ENCODE results near the gene TNS4.

Gene TNS4

DNA sequence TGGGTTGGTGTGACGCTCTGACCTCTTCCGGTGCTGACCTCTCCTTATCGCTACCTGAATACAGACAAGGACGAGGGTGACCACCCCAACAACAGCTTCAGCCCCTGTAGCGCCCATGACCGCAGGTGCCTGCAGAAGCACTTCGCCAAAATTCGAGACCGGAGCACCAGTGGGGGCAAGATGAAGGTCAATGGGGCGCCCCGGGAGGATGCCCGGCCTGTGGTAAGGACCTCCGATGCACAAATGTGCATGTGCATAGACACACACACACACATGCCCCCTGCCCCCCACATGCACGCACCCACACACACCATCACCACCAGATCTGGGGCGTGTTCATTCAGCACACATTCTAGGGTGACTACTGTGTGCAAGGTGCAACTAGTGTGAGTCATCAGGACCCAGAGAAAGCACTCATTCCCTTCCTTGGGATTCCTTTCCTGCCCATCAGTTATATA is 48.5 kb downstream of the TNS4 start:
- Mint-ChIP-seq H3K4me3 (no peak overlapping the region), H3K9me3 (no peaks in the 10 kb centered on the region), H3K36me3 (peaks cover 8% of the 10 kb centered on the region), H3K4me1 (peaks cover 15% of the 10 kb centered on the region), H3K27ac (peak overlapping the region; percentile 63)
- ATAC-seq (no peak), DNase-seq (ENCODE audit: low spot score in 2 of 2) (no peak)

DNA sequence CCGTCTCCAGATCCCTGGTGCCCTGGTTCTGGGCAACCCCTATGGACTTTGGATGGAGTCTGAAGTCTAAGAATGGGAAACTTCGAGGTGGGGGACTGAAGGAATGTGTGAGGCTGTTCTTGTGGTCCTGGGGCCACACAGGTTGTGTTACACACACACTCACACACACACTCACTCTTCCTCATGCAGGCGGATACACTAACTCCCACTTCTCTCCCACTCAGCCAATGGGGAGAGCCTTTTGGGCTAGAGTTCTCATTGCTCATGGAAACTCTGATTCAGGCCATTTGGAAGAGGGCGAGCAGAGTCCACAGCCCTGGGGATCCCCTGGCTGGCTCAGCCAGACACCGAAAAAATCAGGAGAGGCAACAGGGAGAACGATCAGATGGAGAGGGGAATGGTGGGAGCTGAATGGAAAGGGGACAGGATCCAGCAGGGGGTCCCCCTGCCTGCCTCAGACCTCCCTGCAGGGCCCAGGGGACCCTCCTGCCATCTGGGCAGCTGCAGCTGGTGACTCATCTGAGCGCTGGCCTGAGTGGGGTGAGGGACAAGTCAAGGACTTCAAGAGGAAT is 49.1 kb downstream of the TNS4 start:
- Mint-ChIP-seq H3K4me1 (peaks cover 22% of the 10 kb centered on the region), H3K4me3 (no peak overlapping the region), H3K36me3 (peaks cover 8% of the 10 kb centered on the region), H3K9me3 (no peaks in the 10 kb centered on the region), H3K27ac (peak overlapping the region; percentile 71)
- DNase-seq (ENCODE audit: low spot score in 2 of 2) (no peak), ATAC-seq (peak; percentile 38)

DNA sequence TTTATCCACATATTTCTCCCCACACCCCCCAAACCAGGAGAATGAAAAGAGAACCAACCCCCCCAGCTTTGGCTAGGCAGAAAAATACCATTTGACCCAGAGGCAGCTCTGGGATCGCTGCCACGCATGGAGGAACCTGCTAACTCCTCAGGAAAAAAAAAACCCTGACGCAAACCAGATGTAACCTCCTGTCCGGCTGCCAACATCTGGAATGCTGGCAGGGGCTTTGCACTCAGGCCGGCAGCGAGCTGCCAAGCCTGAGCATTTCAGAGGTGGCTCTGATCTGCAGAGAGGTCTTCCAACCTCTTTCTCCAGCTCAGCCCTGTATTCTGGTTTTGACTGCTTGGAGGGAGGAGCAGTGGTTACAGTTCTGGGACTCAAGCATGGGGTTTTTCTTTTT is 50.0 kb downstream of the TNS4 start:
- H3K4me3 Mint-ChIP-seq = no peak overlapping the region
- ATAC-seq (no peak), DNase-seq (ENCODE audit: low spot score in 2 of 2) (no peak)
- peaks cover 31% of the 10 kb centered on the region for H3K4me1 Mint-ChIP-seq
- H3K27ac Mint-ChIP-seq = no peak overlapping the region
- peaks cover 8% of the 10 kb centered on the region for H3K36me3 Mint-ChIP-seq
- no peaks in the 10 kb centered on the region for H3K9me3 Mint-ChIP-seq

DNA sequence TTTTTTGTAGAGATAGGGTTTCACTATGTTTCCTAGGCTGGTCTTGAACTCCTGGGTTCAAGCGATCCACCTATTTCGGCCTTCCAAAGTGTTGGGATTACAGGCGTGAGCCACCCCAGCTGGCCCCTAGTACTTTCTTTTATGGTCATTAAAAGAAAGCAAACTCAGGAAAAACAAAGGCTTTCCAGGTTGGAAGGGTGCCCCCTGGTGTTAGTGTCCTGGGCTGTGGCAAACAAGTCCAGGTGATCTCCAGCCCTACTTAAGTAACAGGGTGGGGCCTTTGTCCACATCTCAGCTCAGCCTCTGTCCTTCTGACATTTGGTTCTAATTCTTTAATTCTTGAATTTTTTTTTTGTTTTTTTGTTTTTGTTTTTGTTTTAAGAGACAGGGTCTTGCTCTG is 51.2 kb downstream of the TNS4 start:
- no peak overlapping the region for H3K4me3 Mint-ChIP-seq
- ATAC-seq = no peak
- DNase-seq (ENCODE audit: low spot score in 2 of 2) = no peak
- no peaks in the 10 kb centered on the region for H3K9me3 Mint-ChIP-seq
- H3K36me3 Mint-ChIP-seq = peaks cover 3% of the 10 kb centered on the region
- no peak overlapping the region for H3K27ac Mint-ChIP-seq
- peaks cover 37% of the 10 kb centered on the region for H3K4me1 Mint-ChIP-seq

DNA sequence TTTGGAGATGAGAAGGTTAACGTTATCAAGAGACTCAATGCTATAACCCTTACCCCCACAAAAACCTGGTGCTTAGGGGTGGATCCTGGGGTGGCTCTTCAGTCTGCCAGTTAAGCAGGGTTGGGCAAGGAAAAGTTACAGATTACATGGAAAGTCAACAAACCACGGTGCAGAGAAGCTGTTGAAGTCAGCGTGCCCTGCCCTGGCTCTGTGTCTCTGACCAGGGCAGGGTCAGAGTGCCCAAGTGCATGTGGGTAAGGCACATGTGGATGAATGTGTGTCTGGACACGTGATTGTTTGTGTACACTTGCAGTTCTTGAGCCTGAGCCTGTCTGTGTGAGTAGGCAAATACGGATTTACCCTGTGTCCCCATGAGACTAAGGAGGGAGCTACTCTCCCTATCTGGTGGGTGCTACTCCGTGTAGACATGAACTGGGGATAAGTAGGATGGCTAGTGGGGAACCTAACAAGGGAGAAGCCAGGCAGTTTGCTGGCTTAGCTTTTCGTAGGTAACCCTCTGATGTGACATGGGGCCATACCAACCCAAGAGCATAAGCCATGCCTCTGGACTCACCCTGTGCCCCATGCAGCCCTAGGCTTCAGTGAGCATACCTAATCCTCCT is 52.7 kb downstream of the TNS4 start:
- Mint-ChIP-seq H3K4me3 (no peak overlapping the region), H3K27ac (no peak overlapping the region), H3K9me3 (no peaks in the 10 kb centered on the region), H3K4me1 (peaks cover 51% of the 10 kb centered on the region), H3K36me3 (peaks cover 15% of the 10 kb centered on the region)
- no peak for ATAC-seq
- no peak for DNase-seq (ENCODE audit: low spot score in 2 of 2)

DNA sequence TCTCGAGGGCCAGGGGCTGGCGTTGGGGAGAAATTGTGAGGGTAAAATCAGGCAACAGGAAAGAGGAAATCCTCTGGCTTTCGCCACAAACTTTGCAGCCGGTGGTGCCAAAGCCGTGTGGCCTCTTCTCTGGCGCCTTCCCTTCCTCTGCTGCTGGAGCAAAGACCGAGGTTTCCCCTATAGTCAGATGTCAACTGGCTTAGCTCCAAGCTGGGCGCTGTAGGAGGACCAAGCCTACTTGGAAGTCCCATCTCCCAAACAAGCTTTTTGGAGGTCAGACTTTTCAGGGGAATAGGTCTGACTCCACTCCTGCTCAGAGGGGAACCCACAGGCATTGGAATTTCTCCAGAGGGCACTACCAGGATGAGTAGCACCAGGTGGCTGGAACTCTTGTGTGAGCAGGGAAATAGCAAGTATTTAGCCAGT is 53.2 kb downstream of the TNS4 start:
- Mint-ChIP-seq H3K9me3 (no peaks in the 10 kb centered on the region), H3K4me3 (no peak overlapping the region), H3K27ac (no peak overlapping the region), H3K4me1 (peaks cover 52% of the 10 kb centered on the region), H3K36me3 (peaks cover 15% of the 10 kb centered on the region)
- ATAC-seq (no peak), DNase-seq (ENCODE audit: low spot score in 2 of 2) (no peak)

DNA sequence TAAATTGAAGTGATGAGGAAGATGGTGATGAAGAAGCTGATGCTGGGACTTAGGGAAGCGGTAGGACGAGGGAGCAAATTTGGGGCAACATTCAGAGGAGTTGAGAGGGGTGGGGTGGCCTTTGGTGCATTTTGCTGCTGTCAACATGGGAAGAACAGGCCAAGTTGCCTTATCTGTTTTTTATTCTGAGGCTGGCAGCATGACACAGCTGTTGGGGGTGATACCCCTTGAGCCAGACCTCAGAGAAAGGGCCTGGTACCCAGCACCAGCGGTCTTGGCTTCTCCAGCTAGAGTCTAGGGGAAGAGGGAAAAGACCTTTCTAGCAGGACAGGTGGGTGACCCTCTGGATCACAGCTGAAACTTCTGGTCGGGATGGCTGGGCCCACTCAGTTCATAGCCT is 53.6 kb downstream of the TNS4 start:
- DNase-seq (ENCODE audit: low spot score in 2 of 2) = no peak
- peaks cover 15% of the 10 kb centered on the region for H3K36me3 Mint-ChIP-seq
- H3K27ac Mint-ChIP-seq = peak overlapping the region; percentile 48
- H3K4me1 Mint-ChIP-seq = peaks cover 52% of the 10 kb centered on the region
- H3K4me3 Mint-ChIP-seq = peak overlapping the region; percentile 8
- H3K9me3 Mint-ChIP-seq = no peaks in the 10 kb centered on the region
- no peak for ATAC-seq

DNA sequence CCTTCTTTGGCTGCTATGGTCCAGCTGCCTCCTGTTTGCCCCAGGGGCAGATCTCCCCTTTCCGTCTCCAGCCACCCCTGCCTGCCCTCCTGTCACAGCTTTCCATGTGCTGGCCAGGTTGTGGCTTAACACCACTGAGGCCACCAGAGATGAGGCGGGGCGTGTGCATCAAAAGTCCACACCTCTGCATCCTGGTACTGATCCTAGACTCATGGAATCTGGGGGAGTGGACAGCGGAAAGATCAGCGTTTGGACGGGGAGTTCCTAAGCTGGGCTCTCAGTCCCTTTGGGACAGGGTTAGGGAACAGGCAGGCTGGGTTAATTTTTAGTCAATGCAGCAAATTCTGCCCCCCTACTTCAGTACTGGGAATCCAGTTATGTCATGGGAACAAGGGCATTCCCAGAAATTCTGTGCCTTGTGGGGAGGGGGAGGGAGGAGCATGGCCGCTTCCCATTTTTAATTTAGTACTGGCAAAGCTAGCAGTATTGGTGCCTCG is 54.2 kb downstream of the TNS4 start:
- peak overlapping the region; percentile 8 for H3K4me3 Mint-ChIP-seq
- DNase-seq (ENCODE audit: low spot score in 2 of 2) (no peak), ATAC-seq (no peak)
- H3K4me1 Mint-ChIP-seq = peaks cover 50% of the 10 kb centered on the region
- H3K27ac Mint-ChIP-seq = peak overlapping the region; percentile 48
- H3K9me3 Mint-ChIP-seq = no peaks in the 10 kb centered on the region
- peaks cover 15% of the 10 kb centered on the region for H3K36me3 Mint-ChIP-seq

DNA sequence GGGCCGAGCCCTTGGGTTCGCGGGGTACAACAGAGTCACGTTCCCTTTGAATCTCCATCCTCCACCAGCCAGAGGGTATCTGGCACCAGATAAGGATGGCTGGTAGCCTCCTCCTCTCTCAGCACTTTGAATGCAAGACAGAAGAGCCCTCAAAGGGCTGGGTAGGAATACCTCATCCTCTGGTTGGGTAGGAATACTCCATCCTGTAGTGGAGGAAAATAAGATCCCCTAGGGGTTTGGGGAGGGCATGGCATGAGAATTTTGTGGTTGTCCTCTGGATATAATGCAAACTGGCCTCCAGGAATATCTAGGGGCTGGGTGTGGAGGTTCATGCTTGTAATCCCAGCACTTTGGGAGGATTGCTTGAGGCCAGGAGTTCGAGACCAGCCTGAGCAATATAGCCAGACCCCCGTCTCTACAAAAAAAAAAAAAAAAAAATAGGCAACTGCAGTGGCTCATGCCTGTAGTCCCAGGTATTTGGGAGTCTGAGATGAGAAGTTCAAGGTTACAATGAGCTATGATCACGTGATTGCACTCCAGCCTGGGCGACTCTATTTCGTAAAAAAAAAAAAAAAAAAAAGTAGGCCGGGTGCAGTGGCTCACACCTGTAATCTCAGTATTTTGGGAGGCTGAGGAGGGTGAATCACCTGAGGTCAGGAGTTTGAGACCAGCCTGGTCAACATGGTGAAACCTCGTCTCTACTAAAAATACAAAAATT is 55.5 kb downstream of the TNS4 start:
- peak overlapping the region; percentile 46 for H3K4me3 Mint-ChIP-seq
- H3K36me3 Mint-ChIP-seq = peaks cover 15% of the 10 kb centered on the region
- H3K27ac Mint-ChIP-seq = no peak overlapping the region
- DNase-seq (ENCODE audit: low spot score in 2 of 2) (no peak), ATAC-seq (no peak)
- no peaks in the 10 kb centered on the region for H3K9me3 Mint-ChIP-seq
- H3K4me1 Mint-ChIP-seq = peaks cover 46% of the 10 kb centered on the region

DNA sequence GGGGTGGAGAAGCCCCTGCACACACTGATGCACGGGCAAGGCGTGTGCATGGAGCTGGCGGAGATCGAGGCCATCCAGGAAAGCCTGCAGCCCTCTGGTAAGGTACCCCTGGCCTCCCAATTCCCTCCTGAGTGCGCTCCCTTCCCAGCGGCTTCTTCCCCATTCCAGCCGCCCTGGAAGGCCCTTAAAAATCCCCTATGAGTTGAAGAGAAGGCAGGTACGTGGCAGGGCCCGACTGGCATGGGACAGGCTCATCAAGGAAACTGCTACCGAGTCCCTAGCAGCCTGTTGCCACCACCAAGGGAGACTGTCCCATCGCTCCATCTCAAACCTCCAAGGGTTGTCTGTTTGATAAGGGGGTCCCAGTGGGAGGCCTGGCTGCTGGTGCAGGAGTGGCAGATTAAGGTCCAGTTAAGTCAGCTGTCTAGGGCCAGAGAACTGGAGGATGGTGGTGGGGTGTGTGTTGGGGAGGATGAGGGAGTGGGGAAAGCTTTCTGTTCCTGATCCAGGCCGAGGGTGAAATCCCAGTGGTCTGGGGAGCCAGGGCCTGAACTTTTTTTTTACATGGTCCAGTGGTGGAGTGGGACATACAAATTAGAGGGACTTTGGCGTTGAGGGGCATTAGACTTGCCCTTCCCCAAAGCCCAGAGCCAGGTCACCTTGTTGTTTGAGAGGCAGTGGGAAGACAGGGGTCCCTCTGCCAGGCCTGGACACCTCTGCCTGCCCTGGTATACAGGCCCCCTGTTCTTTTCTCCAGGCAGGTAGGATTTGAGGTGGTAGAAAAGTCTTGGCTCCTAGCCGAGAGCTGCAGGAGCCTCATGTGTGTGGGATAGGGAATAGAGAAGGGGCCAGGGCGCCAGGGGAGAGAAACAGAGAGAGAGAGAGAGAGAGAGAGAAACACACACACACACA is 57.2 kb downstream of the TNS4 start:
- DNase-seq (ENCODE audit: low spot score in 2 of 2) (peak in 1 of 2 donors; percentile 66), ATAC-seq (peak; percentile 14)
- Mint-ChIP-seq H3K27ac (peak overlapping the region; percentile 23), H3K36me3 (peaks cover 15% of the 10 kb centered on the region), H3K9me3 (no peaks in the 10 kb centered on the region), H3K4me1 (peaks cover 46% of the 10 kb centered on the region), H3K4me3 (peak overlapping the region; percentile 46)

DNA sequence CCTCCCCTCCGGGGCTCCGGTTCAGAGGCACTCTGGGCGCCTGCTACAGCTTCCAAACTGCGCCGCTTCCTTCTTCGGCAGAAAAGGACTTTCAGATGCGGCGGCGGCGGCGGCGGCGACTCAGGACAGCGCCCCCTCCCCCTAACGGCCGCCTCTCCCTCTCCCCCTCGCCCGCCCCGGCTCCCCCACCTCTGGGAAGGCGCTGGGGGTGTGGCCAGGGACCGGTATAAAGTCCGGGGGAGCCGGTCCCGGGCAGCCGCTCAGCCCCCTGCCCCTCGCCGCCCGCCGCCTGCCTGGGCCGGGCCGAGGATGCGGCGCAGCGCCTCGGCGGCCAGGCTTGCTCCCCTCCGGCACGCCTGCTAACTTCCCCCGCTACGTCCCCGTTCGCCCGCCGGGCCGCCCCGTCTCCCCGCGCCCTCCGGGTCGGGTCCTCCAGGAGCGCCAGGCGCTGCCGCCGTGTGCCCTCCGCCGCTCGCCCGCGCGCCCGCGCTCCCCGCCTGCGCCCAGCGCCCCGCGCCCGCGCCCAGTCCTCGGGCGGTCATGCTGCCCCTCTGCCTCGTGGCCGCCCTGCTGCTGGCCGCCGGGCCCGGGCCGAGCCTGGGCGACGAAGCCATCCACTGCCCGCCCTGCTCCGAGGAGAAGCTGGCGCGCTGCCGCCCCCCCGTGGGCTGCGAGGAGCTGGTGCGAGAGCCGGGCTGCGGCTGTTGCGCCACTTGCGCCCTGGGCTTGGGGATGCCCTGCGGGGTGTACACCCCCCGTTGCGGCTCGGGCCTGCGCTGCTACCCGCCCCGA is 58.0 kb downstream of the TNS4 start, which contains the start of gene IGFBP4:
Gene IGFBP4 (plus strand): TSS at position 255 of the 792 bp plus-strand sequence. CDS start 286 bp downstream, at position 541.
- H3K4me1 Mint-ChIP-seq = peaks cover 41% of the 10 kb centered on the region
- H3K27ac Mint-ChIP-seq = peak within 1 kb of the TSS; percentile 23

DNA sequence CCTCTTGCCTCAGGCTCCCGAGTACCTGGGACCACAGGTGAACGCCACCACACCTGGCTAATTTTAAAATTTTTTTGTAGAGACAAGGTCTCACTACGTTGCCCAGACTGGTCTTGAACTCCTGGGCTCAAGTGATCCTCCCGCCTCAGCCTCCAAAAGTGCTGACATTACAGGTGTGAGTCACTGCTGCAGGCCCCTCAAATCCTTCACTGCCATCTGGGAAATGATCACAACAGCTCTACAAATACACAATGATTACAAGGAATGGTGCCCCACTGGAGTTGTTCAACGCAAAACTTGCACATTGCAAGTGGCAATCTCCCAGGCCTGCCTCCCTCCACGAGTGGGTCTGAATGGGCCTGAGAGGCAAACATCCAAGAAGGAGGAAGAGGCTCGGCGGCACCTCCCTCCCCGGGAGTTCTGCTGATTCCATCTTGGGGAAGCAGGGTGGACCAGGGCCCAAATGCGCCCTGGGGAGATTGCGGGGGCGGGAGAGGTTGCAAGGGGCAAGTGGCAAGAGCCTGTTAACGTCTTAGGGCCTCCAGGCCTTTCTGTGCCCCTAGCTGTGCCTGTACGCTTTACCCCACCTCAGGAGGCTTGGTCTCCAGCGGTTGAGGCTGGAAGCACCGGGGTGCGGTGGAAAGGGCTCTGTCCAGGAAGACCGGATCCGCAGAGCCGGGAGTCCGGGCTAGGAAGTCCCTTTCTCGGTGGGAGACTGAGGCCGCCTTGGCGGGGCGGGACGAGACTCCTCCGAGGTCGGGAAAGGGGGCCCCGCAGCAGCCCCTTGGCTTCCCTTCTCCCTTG is 58.8 kb downstream of the TNS4 start:
- Mint-ChIP-seq H3K4me3 (peak overlapping the region; percentile 46), H3K9me3 (no peaks in the 10 kb centered on the region), H3K36me3 (peaks cover 15% of the 10 kb centered on the region), H3K27ac (no peak overlapping the region), H3K4me1 (peaks cover 34% of the 10 kb centered on the region)
- DNase-seq (ENCODE audit: low spot score in 2 of 2) (no peak), ATAC-seq (no peak)

More for the DNA sequence above, 58.0 kb downstream of the TNS4 start, which contains the start of gene IGFBP4:
- Mint-ChIP-seq H3K9me3 (no peaks in the 10 kb centered on the region), H3K36me3 (peaks cover 15% of the 10 kb centered on the region), H3K4me3 (peak within 1 kb of the TSS; percentile 46)
- DNase-seq (ENCODE audit: low spot score in 2 of 2) (peak; percentile 51 to 81), ATAC-seq (peak; percentile 79)

DNA sequence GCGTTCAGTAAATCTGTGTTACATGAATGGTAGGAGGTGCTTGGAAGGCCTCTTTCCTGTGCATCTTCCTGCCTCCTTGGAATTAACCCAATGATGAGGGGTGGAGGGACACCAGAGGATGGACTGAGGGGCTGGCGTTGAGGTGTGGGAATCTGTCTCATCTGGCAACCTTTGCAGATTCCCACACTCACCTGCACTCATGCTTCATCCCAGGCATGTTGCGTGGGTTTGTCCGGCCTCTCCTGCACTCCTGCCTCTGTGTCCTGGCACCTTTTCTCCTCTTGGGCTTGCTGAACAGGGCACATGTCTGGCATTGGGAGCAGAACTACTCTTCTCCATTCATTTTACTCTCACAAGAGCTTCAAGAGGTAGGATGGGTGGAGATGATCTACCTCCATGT is 61.3 kb downstream of the TNS4 start:
- Mint-ChIP-seq H3K9me3 (no peaks in the 10 kb centered on the region), H3K27ac (no peak overlapping the region), H3K36me3 (peaks cover 14% of the 10 kb centered on the region), H3K4me3 (no peak overlapping the region), H3K4me1 (peaks cover 22% of the 10 kb centered on the region)
- ATAC-seq (no peak), DNase-seq (ENCODE audit: low spot score in 2 of 2) (no peak)
